ENCODE results near the gene SLC41A1.

GRCh38 chr1:205802060-205802459, 10.9 kb downstream of the SLC41A1 start:
- TF ChIP-seq CTCF (IDR thresholded peaks at IDR 0.05; ENCODE audit: low read depth, low read length) (no peak), EZH2phosphoT487 (IDR thresholded peaks at IDR 0.05; ENCODE audit: low read depth) (no peak)
